Inferior parietal cortex (tissue), 1 donor: ENCODE data around the gene KIAA1210.

Experiments used
- DNase-seq: peaks from one replicate; pipeline ENCODE4 v3.0.0-alpha.2; 2016; ENCODE audit errors: extremely low spot score

The KIAA1210 gene

DNA sequence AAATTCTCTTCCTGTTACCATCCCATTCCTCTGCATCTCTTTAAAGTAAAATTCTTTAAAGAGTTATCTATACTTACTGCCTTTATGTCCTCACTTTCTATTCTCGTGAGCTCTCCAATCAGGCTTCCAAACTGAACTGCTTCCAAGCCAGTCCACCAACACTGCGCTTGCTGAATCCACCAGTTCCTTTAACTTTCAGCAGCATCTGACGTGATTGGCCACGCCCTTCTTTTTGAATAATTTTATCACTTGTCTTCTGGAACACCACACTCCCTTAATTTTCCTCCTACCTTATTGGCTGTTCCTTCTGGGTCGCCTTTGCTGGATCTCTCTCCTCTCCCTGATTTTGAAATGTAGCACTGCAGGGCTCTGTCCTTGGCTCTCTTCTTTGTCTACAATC lies at the start of gene KIAA1210:
Gene KIAA1210, minus strand, starts transcription at position 163 of the 400 bp plus-strand sequence. CDS start 4,170 bp downstream, outside the sequence.
- DNase-seq: no peak

DNA sequence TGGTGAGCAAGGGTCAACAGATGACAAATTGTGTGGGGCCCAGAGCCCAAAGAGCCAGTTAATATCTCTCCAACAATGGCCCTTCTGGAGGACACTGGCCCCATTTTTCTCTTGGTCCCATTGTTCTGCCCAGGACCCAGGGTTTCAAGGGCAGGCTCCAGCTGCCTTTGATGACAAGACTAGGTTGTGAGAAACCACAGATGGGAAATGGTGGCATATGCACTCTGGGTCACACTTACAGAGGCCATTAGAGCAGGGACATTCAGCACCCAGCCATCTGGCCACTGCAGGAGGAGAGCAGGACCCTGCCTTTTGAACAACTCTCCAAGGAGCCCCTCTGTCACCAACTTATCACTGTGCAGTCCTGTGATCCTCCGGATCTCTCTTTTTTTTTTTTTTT lies 49.7 kb upstream of the KIAA1210 start:
- DNase-seq: no peak

- DNase-seq: no peak
Observed at GRCh38 chrX:119174900-119175299, 47.3 kb upstream of the KIAA1210 start.

DNA sequence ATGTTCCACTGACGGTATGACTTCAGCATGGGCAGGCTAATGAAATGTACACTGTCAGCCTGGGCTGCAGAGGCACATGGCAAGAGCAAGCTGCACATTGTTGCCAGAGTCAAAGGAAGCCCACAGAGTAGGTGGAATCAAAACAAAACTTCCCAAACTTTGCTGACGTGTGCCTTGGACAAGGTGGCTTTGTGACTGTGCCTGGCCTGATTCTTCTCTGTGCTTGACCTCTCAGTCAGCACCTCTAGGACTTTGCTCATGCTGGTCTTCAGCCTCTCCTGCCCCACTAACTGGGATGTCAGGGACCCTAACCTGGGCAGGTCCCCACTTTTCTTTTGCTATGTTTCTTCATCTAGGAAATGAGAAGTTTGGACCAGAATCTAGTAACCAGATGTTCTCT lies 40.5 kb upstream of the KIAA1210 start:
- no peak for DNase-seq

GRCh38 chrX:119158226-119158625 lies 30.6 kb upstream of the KIAA1210 start:
- no peak for DNase-seq

GRCh38 chrX:119156241-119156640 lies 28.6 kb upstream of the KIAA1210 start:
- no peak for DNase-seq

- DNase-seq: no peak
Observed at GRCh38 chrX:119155416-119156035, 27.9 kb upstream of the KIAA1210 start.

DNA sequence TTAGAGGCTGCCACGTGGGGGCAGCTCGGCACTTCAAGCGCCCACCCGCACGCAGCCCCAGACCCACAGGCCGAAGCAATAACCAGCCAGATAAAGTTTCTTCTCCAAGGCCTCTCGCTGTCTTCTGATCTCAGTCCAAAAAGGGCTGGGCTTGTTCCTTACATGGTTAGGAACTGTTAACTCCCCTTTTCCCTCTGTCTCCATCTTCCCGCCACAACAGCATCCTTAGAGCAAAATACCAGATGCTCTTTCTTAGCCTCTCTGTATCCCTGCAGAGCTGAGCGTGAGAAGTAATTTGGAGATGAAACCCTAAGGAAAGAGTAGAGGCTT lies 23.4 kb upstream of the KIAA1210 start:
- DNase-seq: no peak

DNA sequence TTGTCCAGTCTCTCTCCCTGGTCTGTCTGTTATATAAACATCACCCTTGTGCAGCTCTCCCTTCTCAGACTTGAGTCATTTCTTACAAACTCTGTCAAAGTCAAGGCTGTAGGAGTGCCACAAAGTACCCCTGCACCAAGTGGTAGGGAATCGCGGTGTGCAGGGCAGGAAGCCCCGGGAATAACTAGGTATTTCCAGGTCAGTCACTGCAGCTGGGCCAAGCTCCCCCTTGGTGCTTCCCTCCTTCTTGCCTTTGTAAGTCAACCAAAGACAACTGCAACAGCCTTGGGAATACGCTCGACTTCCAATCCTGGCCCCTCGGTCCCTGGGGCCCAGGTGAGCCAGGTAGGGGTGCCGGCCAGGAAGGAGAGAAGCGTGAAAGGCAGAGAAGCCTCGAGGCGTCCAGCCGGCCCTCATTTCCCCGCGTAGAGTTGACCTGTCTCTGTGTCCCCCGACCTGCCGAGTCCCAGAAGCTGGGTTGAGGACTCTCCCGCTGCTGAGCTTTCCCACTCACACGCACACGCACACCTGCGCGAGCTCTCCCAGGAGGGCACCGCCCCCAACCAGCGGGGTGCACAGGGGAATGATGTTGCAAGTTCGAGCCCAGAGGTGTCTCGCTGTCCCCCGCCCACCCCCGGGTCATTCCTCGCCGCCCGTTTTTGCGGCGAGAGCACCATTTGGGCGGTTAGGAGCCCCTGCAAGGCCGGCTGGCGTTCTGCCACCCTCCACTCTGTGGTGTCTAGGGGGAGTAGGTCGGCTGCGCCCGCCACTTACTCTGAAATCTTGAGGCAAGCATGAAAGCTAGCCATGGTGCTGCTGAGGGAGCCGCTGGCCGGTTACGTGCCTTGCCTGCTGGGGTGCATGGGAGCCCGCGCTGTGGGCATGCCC lies 22.8 kb upstream of the KIAA1210 start:
- DNase-seq: no peak

- DNase-seq: no peak
Observed at GRCh38 chrX:119147486-119147885, 19.9 kb upstream of the KIAA1210 start.

DNA sequence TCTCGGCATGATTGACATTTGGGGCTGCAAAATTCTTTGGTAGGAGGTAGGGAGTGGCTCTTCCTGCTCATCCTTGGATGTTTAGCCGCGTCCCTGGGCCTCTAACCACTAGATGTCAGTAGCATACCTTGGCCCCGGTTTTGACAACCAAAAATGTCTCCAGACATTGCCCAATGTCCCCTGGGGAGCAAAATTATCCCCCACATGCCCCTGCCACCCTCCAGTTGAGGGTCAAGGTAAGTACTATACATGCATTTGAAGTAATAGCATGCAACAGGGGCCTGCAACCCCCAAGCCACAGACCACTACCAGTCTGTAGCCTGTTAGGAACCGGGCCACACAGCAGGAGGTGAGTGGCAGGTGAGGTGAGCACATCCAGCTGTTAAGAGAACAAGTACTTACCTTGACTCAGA lies 17.6 kb upstream of the KIAA1210 start:
- no peak for DNase-seq

DNA sequence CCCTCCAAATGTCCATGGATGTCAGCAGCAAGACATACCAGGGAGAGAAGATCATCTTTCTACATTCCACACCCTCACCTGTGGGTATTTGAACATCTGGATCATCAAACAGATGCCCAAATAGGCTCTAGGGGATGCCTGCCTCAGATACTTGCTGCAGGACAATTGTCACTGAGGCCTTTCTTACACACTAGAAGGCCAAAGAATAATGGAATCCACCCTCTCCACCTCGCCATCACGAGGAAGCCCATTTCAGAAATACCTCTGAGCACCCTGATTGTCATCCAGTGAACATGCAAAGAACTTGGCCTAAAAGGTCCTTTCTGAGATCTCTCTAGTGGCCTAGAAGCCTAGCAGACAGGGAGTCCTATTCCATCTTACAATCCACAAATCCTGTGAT lies 6.9 kb upstream of the KIAA1210 start:
- no peak for DNase-seq

- DNase-seq: no peak
Observed at GRCh38 chrX:119132961-119133360, 5.3 kb upstream of the KIAA1210 start.

GRCh38 chrX:119132316-119132715 lies 4.7 kb upstream of the KIAA1210 start:
- no peak for DNase-seq

DNA sequence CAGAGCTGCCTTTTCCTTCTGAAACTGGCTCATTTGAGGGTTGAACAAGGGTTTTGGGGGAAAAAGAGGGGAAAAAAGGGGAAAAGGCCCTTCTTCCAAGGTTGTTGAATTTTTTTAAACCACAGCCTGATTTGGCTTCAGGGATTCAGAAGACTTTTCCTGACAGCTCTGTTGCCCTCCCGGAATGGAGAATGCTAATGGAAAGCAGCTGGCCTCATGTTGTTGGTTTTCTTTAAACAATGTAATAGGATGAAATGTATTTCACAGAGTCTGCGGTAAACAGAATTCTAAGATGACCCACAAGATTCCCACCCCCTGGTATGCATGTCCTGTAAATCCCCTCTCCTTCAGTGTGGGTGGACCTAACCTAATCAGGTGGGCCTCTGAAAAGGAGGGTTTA lies 3.3 kb upstream of the KIAA1210 start:
- no peak for DNase-seq

- no peak for DNase-seq
Observed at GRCh38 chrX:119121341-119121740, 6.3 kb downstream of the KIAA1210 start.

- peak; percentile 48 for DNase-seq
Observed at GRCh38 chrX:119118780-119119395, 8.7 kb downstream of the KIAA1210 start.

DNA sequence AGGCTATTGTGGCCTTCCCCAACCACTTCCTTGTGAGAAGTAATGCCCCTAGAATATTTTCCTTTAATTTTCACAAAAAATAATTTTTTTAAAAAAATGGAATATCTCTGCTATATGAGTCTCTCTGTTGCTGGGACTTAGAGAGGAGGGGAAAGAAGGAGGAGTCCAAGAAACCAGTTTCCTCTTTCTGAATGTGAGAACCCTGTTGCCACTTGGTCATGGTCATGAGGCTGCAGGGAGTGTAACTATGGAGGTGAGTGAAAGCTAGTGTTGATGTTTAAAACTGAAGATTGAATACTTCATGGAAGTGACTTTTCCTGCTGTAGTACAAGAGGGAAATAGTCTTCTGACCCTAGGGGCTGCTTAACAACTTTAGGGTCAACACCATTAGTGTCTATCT lies 20.4 kb downstream of the KIAA1210 start:
- no peak for DNase-seq

DNA sequence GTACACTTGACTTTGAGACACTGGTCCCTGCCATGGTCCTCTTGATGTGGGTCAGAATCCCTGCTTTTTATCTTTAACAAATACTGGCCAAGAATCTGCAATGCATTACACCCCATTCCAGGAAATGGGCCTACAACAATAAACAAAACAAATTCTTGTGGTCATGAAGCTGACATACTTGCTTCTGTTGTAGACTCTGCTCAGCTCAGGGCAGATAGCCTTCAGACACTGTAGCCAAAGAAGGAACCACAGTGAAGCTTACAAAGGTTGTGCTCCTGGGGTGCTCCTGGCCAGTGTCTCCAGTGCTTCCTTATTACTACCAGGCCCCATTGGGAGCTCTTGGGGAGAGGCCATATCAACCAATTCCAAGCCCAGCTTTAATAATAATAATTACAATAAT lies 21.8 kb downstream of the KIAA1210 start:
- DNase-seq: no peak

GRCh38 chrX:119101168-119101567 lies 26.4 kb downstream of the KIAA1210 start:
- no peak for DNase-seq

DNA sequence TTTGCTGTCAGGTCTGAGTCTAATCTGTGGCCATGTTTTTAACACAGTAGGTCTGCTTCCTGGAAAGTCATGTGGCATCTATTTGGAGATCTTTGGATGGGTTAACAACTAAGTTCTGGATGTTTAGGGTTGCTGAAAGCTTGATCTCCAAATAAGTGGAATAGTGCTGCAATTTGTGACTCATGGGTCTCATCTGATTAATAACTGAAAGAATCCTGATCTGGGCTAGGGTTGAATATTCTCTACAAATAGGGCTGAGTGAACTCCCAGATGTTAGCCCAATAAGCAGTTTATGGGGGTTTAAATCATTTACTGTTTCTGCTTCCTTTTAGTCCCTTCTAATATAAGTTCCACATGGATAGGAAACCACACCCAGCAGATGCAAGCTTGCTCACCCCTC lies 31.7 kb downstream of the KIAA1210 start:
- no peak for DNase-seq

- no peak for DNase-seq
Observed at GRCh38 chrX:119094819-119095218, 32.8 kb downstream of the KIAA1210 start.
